HPDE6-E6E7 (cell line): ENCODE data around the gene LRRC25.
"Not testable (repeated sequence)": the region's sequence is repeated elsewhere in the genome, so short reads cannot be mapped to it uniquely, and the experiment has no call there.

Source experiments
- DNase-seq: peaks from one replicate; pipeline ENCODE4 v3.0.0; 2011; ENCODE audit warnings: missing footprints; ENCODE audit errors: extremely low spot score

LRRC25 gene

GRCh38 chr19:18405754-18406153 lies 8.3 kb upstream of the LRRC25 start:
- not testable (repeated sequence) for DNase-seq

GRCh38 chr19:18402455-18403248 lies 5.2 kb upstream of the LRRC25 start:
- DNase-seq = not testable (repeated sequence)

GRCh38 chr19:18401580-18402112 lies 4.2 kb upstream of the LRRC25 start:
- DNase-seq = peak; percentile 52

- no peak for DNase-seq
These were observed 1.6 kb upstream of the LRRC25 start for GRCh38 chr19:18399008-18399407.

- no peak for DNase-seq
These were observed 766 bp downstream of the LRRC25 start for GRCh38 chr19:18396471-18397241.

GRCh38 chr19:18393836-18394235 lies 3.6 kb downstream of the LRRC25 start:
- DNase-seq = no peak

- no peak for DNase-seq
These were observed 4.5 kb downstream of the LRRC25 start for GRCh38 chr19:18392926-18393325.

GRCh38 chr19:18392417-18392816 lies 5.0 kb downstream of the LRRC25 start:
- no peak for DNase-seq

- DNase-seq = no peak
These were observed 5.8 kb downstream of the LRRC25 start for GRCh38 chr19:18391509-18392075.

- DNase-seq = no peak
These were observed 7.1 kb downstream of the LRRC25 start for GRCh38 chr19:18390065-18390907.

- DNase-seq = no peak
These were observed 7.7 kb downstream of the LRRC25 start for GRCh38 chr19:18389726-18390064.

GRCh38 chr19:18388960-18389725 lies 8.3 kb downstream of the LRRC25 start:
- no peak for DNase-seq

GRCh38 chr19:18388100-18388959 lies 9.1 kb downstream of the LRRC25 start:
- peak; percentile 67 for DNase-seq

GRCh38 chr19:18386543-18387271 lies 10.7 kb downstream of the LRRC25 start:
- no peak for DNase-seq

GRCh38 chr19:18385675-18386542 lies 11.5 kb downstream of the LRRC25 start, which contains the start of gene GDF15:
Gene GDF15 (plus strand): TSS chr19:18386158. CDS start chr19:18386190, 32 bp downstream.
- peak; percentile 64 for DNase-seq

- DNase-seq = no peak
These were observed 12.1 kb downstream of the LRRC25 start for GRCh38 chr19:18385359-18385674.

- DNase-seq = no peak
These were observed 12.6 kb downstream of the LRRC25 start for GRCh38 chr19:18384775-18385174.

- not testable (repeated sequence) for DNase-seq
These were observed 13.8 kb downstream of the LRRC25 start for GRCh38 chr19:18383622-18384021.
